Keratinocyte (primary cell): ENCODE data around the gene HEYL. TPM values are rescaled to one million over a fixed set of nuclear protein-coding genes. Genes with fewer than 3 reads are reported as not detected.

Experiments used
- DNase-seq: peaks from one replicate; pipeline ENCODE4 v3.0.0-alpha.2; 2011; ENCODE audit warnings: low read depth, missing footprints, low spot score
- FAIRE-seq: peaks from 2 replicates; lab custom pipeline; 2011; peaks lifted over from hg19 to GRCh38; lab: Jason Lieb, UNC
- H2AFZ ChIP-seq: 2 replicates; pipeline ENCODE4 v1.6.0; 2012; ENCODE audit warnings: low read length, control low read depth, inconsistent platforms; ENCODE audit not compliant: control insufficient read depth
- H3K27ac ChIP-seq: 2 replicates; pipeline ENCODE4 v1.5.1; 2011; ENCODE audit warnings: low read length; ENCODE audit not compliant: control insufficient read depth, insufficient read depth
- H3K27me3 ChIP-seq: 3 replicates; pipeline ENCODE4 v1.6.0; 2011; ENCODE audit warnings: low read length; ENCODE audit not compliant: control insufficient read depth, insufficient read depth; ENCODE audit errors: extremely low read depth
- H3K36me3 ChIP-seq, 2 experiments: 2 replicates in 1 of 2; 3 replicates in 1 of 2; pipeline ENCODE4 v1.5.1; 2011; ENCODE audit warnings: low read length in 2 of 2, mild to moderate bottlenecking in 1 of 2; ENCODE audit not compliant: control insufficient read depth in 2 of 2, insufficient read depth in 2 of 2; ENCODE audit errors: extremely low read depth in 1 of 2
- H3K4me1 ChIP-seq: 3 replicates; pipeline ENCODE4 v1.5.1; 2011; ENCODE audit warnings: low read length; ENCODE audit not compliant: control insufficient read depth, insufficient read depth; ENCODE audit errors: extremely low read depth
- H3K4me2 ChIP-seq: 3 replicates; pipeline ENCODE4 v1.6.0; 2011; ENCODE audit warnings: low read depth, low read length; ENCODE audit not compliant: control insufficient read depth, insufficient read depth; ENCODE audit errors: extremely low read depth
- H3K4me3 ChIP-seq, 3 experiments: fragments of 200-600 bp in 1 of 3; sonication (generic) in 1 of 3; 2 replicates in 2 of 3; 3 replicates in 1 of 3; pipeline ENCODE4 v1.5.1; 2011 to 2016; ENCODE audit warnings: low read length in 3 of 3, mild to moderate bottlenecking in 3 of 3, control low read depth in 2 of 3, inconsistent platforms in 1 of 3, low read depth in 1 of 3, mixed read lengths in 1 of 3, mixed run types in 1 of 3, moderate library complexity in 1 of 3; ENCODE audit not compliant: control insufficient read depth in 2 of 3, insufficient read depth in 2 of 3; ENCODE audit errors: extremely low read depth in 1 of 3
- H3K79me2 ChIP-seq: 2 replicates; pipeline ENCODE4 v1.6.0; 2012; ENCODE audit warnings: low read length; ENCODE audit not compliant: control insufficient read depth, insufficient read depth
- H3K9ac ChIP-seq: 3 replicates; pipeline ENCODE4 v1.6.0; 2011; ENCODE audit warnings: low read length; ENCODE audit not compliant: control insufficient read depth, insufficient read depth; ENCODE audit errors: extremely low read depth
- H3K9me1 ChIP-seq: 3 replicates; pipeline ENCODE4 v1.6.0; 2011; ENCODE audit warnings: low read length; ENCODE audit not compliant: control insufficient read depth, insufficient read depth; ENCODE audit errors: extremely low read depth
- H3K9me3 ChIP-seq: 2 replicates; pipeline ENCODE4 v1.5.1; 2012; ENCODE audit warnings: low read depth, low read length; ENCODE audit not compliant: control insufficient read depth
- H4K20me1 ChIP-seq: 3 replicates; pipeline ENCODE4 v1.6.0; 2011; ENCODE audit warnings: low read length; ENCODE audit not compliant: control insufficient read depth, insufficient read depth; ENCODE audit errors: extremely low read depth
- CTCF ChIP-seq, 3 experiments: IDR thresholded peaks in 1 of 3; conservative IDR thresholded peaks in 1 of 3; optimal IDR thresholded peaks in 1 of 3; 2 replicates in 2 of 3; 3 replicates in 1 of 3; pipeline versions ENCODE3 to v1.5.1; 2011; ENCODE audit warnings: low read length in 3 of 3, mild to moderate bottlenecking in 3 of 3, moderate library complexity in 2 of 3, control low read depth in 1 of 3, inconsistent platforms in 1 of 3; ENCODE audit not compliant: insufficient read depth in 2 of 3; ENCODE audit errors: extremely low read depth in 1 of 3
- EZH2 ChIP-seq: IDR thresholded peaks from one replicate; pipeline ENCODE4 v1.6.1; 2012; ENCODE audit warnings: inconsistent platforms, mild to moderate bottlenecking, low read length, moderate library complexity
- dilution Hi-C: fragments of 300-500 bp; cut with MboI; formaldehyde crosslinking; loops from one replicate; pipeline ENCODE4 v1.7.0; 2020; ENCODE audit warnings: low sequenced_read_pairs; ENCODE audit not compliant: extremely low pct_ligation_motif_present
- polyA plus RNA-seq, 5 experiments: library from polyadenylated mRNA; depleted of rRNA in 3 of 5; stranded (reverse) in 3 of 5; stranded (forward) in 1 of 5; unstranded in 1 of 5; fragments of >200 nt; gene quantifications; 1 replicate in 1 of 5; 2 replicates in 3 of 5; 3 replicates in 1 of 5; pipeline versions ENCODE4 v1.2.1 to v1.2.3, GENCODE V29; 2011 to 2012; ENCODE audit warnings: missing spikeins in 2 of 5, low read depth in 1 of 5, low replicate concordance in 1 of 5

The HEYL gene
- polyA plus RNA-seq, 1 donor (not counting 4 experiments of a cell fraction or from before 2014, with no cell fraction given): not detected

- dilution Hi-C loops: no loop called here
- FAIRE-seq (no peak), DNase-seq (no peak)
- Histone ChIP-seq H3K27me3 (peaks cover 10% of the 10 kb centered on the region), H3K9me1 (no peaks in the 10 kb centered on the region), H2AFZ (no peak overlapping the region), H3K27ac (no peak overlapping the region), H3K4me1 (no peaks in the 10 kb centered on the region), H3K4me2 (no peak overlapping the region), H3K4me3 (no peak overlapping the region), H3K36me3 (no peaks in the 10 kb centered on the region), H3K9ac (no peak overlapping the region), H3K9me3 (no peaks in the 10 kb centered on the region), H3K79me2 (no peaks in the 10 kb centered on the region), H4K20me1 (no peaks in the 10 kb centered on the region)
- no peak for TF ChIP-seq CTCF (optimal IDR thresholded peaks at IDR 0.05 in 1 of 3, IDR thresholded peaks at IDR 0.05 in 1 of 3, conservative IDR thresholded peaks at IDR 0.05 in 1 of 3; ENCODE audit: extremely low read depth in 1 of 3, insufficient read depth in 2 of 3, low read length in 3 of 3)
These were observed 20.1 kb upstream of the HEYL start for GRCh38 chr1:39659538-39659937.

- no peaks in the 10 kb centered on the region for H3K9me3 ChIP-seq
- DNase-seq: no peak
- H3K4me1 ChIP-seq: peaks cover under 1% of the 10 kb centered on the region
- H3K4me2 ChIP-seq: no peak overlapping the region
- peaks cover 10% of the 10 kb centered on the region for H3K27me3 ChIP-seq
- H4K20me1 ChIP-seq: no peaks in the 10 kb centered on the region
- no peaks in the 10 kb centered on the region for H3K36me3 ChIP-seq
- H2AFZ ChIP-seq: no peak overlapping the region
- dilution Hi-C loops: no loop called here
- no peak overlapping the region for H3K4me3 ChIP-seq
- no peak overlapping the region for H3K9ac ChIP-seq
- no peak for TF ChIP-seq EZH2
- TF ChIP-seq CTCF (optimal IDR thresholded peaks at IDR 0.05 in 1 of 3, IDR thresholded peaks at IDR 0.05 in 1 of 3, conservative IDR thresholded peaks at IDR 0.05 in 1 of 3; ENCODE audit: extremely low read depth in 1 of 3, insufficient read depth in 2 of 3, low read length in 3 of 3): no peak
- H3K79me2 ChIP-seq: no peaks in the 10 kb centered on the region
- no peak for FAIRE-seq
- no peaks in the 10 kb centered on the region for H3K9me1 ChIP-seq
- H3K27ac ChIP-seq: no peak overlapping the region
These were observed 19.7 kb upstream of the HEYL start for GRCh38 chr1:39659110-39659509.
